ENCODE measurements around the gene ZMYND8. TPM values are rescaled to one million over a fixed set of nuclear protein-coding genes. Genes with fewer than 3 reads are reported as not detected.
A peak's percentile ranks its signal among the peaks of the same experiment; 100 is the strongest.

The ZMYND8 gene
- total RNA-seq, 1 donor from 2014 or later, result 45.7 TPM

DNA sequence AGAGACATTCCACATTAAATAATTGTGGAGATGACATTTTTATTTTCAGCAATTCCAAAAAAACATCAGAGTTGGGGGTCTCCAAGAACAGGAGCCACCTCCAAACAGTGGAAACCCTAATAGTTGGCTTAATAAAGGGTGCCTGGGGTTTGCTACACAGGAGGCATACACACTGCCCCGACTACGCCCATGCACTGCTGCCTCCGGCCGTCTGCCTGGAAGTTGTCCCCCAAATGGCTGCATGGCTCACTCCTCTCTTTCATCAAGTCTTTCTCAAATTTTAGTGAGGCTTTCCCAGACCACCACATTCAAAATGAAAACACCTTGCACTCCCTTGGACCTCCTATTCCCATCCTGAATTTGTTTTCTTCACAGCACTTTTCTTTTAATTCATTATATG lies 58.8 kb downstream of the ZMYND8 start:
- Histone ChIP-seq H3K36me3 (peaks cover 76% of the 10 kb centered on the region), H3K9me3 (no peaks in the 10 kb centered on the region), H3K27ac (no peak overlapping the region), H3K4me1 (peaks cover 4% of the 10 kb centered on the region), H3K27me3 (no peaks in the 10 kb centered on the region), H3K4me3 (no peak overlapping the region)
- no peak for DNase-seq
- TF ChIP-seq, protein P1, sequence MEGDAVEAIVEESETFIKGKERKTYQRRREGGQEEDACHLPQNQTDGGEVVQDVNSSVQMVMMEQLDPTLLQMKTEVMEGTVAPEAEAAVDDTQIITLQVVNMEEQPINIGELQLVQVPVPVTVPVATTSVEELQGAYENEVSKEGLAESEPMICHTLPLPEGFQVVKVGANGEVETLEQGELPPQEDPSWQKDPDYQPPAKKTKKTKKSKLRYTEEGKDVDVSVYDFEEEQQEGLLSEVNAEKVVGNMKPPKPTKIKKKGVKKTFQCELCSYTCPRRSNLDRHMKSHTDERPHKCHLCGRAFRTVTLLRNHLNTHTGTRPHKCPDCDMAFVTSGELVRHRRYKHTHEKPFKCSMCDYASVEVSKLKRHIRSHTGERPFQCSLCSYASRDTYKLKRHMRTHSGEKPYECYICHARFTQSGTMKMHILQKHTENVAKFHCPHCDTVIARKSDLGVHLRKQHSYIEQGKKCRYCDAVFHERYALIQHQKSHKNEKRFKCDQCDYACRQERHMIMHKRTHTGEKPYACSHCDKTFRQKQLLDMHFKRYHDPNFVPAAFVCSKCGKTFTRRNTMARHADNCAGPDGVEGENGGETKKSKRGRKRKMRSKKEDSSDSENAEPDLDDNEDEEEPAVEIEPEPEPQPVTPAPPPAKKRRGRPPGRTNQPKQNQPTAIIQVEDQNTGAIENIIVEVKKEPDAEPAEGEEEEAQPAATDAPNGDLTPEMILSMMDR (IDR thresholded peaks at IDR 0.05), result no peak
- ATAC-seq, result no peak
- intact Hi-C loops (cut with DNase I), result no loop called here

DNA sequence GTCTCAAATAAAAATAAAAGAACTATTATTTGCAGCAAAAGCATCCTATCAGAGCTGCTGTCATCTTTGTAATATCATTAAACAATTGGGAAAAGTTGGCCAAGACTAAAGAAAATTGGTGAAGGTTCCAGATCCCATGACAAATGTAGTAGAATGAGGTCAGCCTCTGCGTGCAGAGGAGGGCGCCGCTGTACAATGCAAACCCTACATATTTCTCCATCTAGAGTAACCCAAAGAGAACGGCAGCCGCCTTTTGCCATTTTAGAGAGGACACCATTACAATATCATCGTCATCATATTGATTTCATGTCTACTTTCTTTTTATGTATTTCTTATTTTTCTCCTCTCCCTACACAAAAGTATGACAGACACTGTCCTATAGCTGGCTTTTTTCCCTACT lies 59.5 kb downstream of the ZMYND8 start:
- H3K9me3 ChIP-seq, result no peaks in the 10 kb centered on the region
- no peak overlapping the region for H3K4me3 ChIP-seq
- H3K27me3 ChIP-seq, result no peaks in the 10 kb centered on the region
- DNase-seq, result no peak
- intact Hi-C loops (cut with DNase I), result no loop called here
- peaks cover 75% of the 10 kb centered on the region for H3K36me3 ChIP-seq
- TF ChIP-seq, protein P1 (IDR thresholded peaks at IDR 0.05), result peak; percentile 25
- H3K27ac ChIP-seq, result no peak overlapping the region
- H3K4me1 ChIP-seq, result no peaks in the 10 kb centered on the region
- ATAC-seq, result peak; percentile 46

DNA sequence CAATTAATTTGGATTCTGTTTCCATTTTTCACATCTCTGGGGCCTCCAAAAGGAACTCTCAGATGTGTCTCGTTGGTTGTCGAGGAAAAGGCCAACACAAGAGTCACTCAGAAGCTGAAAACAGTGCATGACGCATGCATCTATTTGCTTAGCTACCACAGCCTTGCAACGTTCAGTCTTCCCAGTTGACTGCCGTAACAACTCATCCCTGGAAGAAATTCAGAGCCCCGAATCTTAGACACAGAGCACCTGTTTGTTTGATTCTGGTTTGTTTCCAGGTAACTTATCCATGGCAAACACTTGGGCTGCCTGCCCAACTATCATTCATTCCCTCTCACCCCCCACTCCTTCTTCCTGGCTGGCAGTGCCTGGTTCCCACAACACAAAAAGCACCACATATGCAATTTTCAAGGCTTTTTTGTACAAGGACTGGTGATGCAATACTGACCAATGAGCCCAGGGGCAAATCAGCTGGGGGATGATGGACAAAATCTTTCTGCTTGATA lies 60.5 kb downstream of the ZMYND8 start:
- TF ChIP-seq, protein P1 (IDR thresholded peaks at IDR 0.05), result no peak
- no peak overlapping the region for H3K4me3 ChIP-seq
- H3K4me1 ChIP-seq, result no peaks in the 10 kb centered on the region
- ATAC-seq, result peak; percentile 76
- intact Hi-C loops (cut with DNase I), result no loop called here
- no peaks in the 10 kb centered on the region for H3K27me3 ChIP-seq
- H3K27ac ChIP-seq, result peak overlapping the region; percentile 6
- H3K36me3 ChIP-seq, result peaks cover 78% of the 10 kb centered on the region
- DNase-seq, result no peak
- H3K9me3 ChIP-seq, result no peaks in the 10 kb centered on the region

DNA sequence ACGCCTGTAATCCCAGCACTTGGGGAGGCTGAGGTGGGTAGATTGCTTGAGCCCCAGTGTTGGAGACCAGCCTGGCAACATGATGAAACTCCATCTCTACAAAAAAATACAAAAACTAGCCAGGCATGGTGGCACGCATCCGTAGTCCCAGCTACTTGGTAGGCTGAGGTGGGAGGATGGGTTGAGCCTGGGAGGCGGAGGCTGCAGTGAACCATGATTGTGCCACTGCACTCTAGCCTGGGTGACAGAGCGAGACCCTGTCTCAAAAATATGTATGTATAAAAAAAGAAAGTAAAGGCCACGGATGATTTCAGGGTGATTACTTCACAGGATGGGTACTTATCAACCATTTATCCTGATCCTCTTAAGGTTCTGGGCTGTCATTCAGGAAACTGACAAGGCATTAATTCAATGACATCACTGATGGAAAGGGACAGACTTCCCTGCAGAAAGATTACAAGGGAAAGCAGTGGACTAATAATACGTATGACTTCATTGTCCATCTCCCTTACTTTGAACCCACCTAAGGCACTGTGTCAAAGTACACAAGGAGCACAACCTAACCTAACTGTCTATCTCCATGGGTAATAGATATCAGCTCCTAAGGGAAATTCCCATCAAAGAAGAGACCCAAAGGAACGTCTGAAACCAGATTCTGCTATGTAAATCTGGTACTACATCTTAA lies 61.2 kb downstream of the ZMYND8 start:
- ATAC-seq, result no peak
- H3K36me3 ChIP-seq, result peaks cover 83% of the 10 kb centered on the region

DNA sequence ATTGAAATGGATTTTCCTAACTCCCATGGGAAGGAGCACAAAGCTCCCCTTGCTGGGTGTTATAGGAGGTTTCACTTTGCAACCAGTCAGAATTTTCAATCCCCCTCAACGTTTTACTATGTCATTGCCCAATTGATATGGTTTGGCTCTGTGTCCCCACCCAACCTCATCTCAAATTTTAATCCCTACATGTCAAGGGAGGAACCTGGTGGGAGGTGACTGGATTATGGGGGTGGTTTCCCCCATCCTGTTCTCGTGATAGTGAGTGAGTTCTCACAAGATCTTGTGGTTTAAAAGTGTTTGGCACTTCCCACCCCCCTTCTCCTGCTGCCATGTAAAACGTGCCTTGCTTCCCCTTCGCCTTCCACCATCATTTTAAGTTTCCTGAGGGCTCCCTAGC lies 62.9 kb downstream of the ZMYND8 start:
- H3K4me1 ChIP-seq, result no peaks in the 10 kb centered on the region
- no peak overlapping the region for H3K27ac ChIP-seq
- H3K9me3 ChIP-seq, result no peaks in the 10 kb centered on the region
- peaks cover 91% of the 10 kb centered on the region for H3K36me3 ChIP-seq
- intact Hi-C loops (cut with DNase I), result no loop called here
- DNase-seq (no peak), ATAC-seq (no peak)
- no peak overlapping the region for H3K4me3 ChIP-seq
- no peaks in the 10 kb centered on the region for H3K27me3 ChIP-seq
- TF ChIP-seq, protein P1 (IDR thresholded peaks at IDR 0.05), result no peak

More for the DNA sequence above, 61.2 kb downstream of the ZMYND8 start:
- TF ChIP-seq, protein P1 (IDR thresholded peaks at IDR 0.05), result no peak
- Histone ChIP-seq H3K4me1 (no peaks in the 10 kb centered on the region), H3K4me3 (no peak overlapping the region), H3K27ac (no peak overlapping the region), H3K9me3 (no peaks in the 10 kb centered on the region), H3K27me3 (no peaks in the 10 kb centered on the region)
- intact Hi-C loops (cut with DNase I), result no loop called here
- DNase-seq, result no peak
